GM12891 (cell line): Measurements from ENCODE around the gene THEMIS2.
"Not testable (repeated sequence)": the region's sequence is repeated elsewhere in the genome, so short reads cannot be mapped to it uniquely, and the experiment has no call there.

ENCODE experiments used
- DNase-seq: peaks from one replicate; pipeline ENCODE4 v3.0.0; 2011; ENCODE audit warnings: low spot score; ENCODE audit not compliant: insufficient read length
- FAIRE-seq: peaks from 2 replicates; lab custom pipeline; 2011; peaks lifted over from hg19 to GRCh38; lab: Jason Lieb, UNC
- PAX5 ChIP-seq: IDR thresholded peaks from 2 replicates; pipeline ENCODE4 v1.6.1; 2011; ENCODE audit warnings: low read length, moderate library complexity, mild to moderate bottlenecking; ENCODE audit not compliant: insufficient read depth, severe bottlenecking
- POLR2A ChIP-seq: IDR thresholded peaks from 2 replicates; pipeline ENCODE4 v1.6.1; 2011; ENCODE audit warnings: low read depth, low read length, control low read depth
- POLR2AphosphoS5 ChIP-seq: IDR thresholded peaks from 2 replicates; pipeline ENCODE4 v1.6.1; 2011; ENCODE audit warnings: low read depth, low read length, control low read depth
- POU2F2 ChIP-seq: IDR thresholded peaks from 2 replicates; pipeline ENCODE4 v1.6.1; 2011; ENCODE audit warnings: low read depth, mild to moderate bottlenecking, control low read depth, low read length, moderate library complexity
- SPI1 ChIP-seq: IDR thresholded peaks from 2 replicates; pipeline ENCODE4 v1.6.1; 2011; ENCODE audit warnings: low read depth, low read length, control low read depth
- TAF1 ChIP-seq: IDR thresholded peaks from 2 replicates; pipeline ENCODE4 v1.6.1; 2011; ENCODE audit warnings: low read depth, low read length, control low read depth

Gene THEMIS2

DNA sequence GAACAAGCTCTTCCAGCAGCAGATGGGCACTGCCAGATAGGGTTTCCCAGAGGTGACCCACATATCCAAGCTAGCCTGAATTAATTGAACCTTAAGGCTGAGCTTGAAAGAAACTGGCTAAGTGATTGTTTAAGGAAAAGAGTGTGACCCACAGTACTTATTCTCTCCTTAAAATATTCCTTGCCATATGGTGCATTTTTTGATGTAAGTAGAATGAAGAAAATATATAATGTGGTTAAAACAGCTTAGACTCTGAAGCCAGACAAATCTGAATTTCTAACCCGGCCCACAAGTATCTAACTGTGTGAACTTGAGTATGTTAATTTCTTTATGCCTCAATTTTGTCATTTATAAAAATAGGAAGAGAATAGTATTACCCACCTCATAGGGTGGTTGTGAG lies 36.8 kb upstream of the THEMIS2 start:
- FAIRE-seq = no peak
- TF ChIP-seq SPI1 (no peak), POLR2A (no peak)
- no peak for DNase-seq

DNA sequence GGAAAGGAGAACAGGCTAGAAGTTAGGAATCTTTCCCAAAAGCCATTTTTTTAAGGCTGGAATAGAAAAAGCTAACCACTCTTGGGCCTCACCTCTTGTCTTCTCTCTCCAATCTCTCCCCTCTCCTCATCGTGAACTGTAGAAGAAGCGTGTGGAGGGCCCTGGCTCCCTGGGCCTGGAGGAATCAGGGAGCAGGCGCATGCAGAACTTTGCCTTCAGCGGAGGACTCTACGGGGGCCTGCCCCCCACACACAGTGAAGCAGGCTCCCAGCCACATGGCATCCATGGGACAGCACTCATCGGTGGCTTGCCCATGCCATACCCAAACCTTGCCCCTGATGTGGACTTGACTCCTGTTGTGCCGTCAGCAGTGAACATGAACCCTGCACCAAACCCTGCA lies 22.4 kb upstream of the THEMIS2 start:
- DNase-seq = no peak
- no peak for TF ChIP-seq SPI1
- no peak for TF ChIP-seq POLR2A
- TF ChIP-seq POU2F2 = no peak
- TF ChIP-seq POLR2AphosphoS5 = no peak
- TF ChIP-seq PAX5 = no peak
- no peak for TF ChIP-seq TAF1
- FAIRE-seq = no peak

DNA sequence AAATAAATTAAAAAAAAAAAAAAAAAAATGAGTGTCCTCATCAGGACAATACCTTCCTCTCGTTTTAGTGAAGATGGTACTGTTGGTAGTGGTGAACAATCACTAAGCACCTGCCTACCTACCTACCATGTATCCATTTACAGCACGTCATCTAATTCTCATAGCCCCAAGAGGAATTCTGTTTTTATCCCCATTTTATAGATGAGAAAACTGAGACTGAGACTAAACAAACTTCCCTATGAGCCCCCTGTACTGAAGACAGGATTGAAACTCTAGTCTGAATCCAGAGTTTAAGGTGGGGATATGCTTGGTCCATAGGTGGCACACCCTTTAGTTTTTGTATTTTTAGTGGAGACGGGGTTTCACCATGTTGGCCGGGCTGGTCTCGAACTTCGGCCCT lies 17.3 kb upstream of the THEMIS2 start:
- TF ChIP-seq POLR2A = no peak
- TF ChIP-seq PAX5 = no peak
- TF ChIP-seq TAF1 = no peak
- no peak for TF ChIP-seq POLR2AphosphoS5
- TF ChIP-seq SPI1 = no peak
- TF ChIP-seq POU2F2 = no peak
- DNase-seq (no peak), FAIRE-seq (no peak)

DNA sequence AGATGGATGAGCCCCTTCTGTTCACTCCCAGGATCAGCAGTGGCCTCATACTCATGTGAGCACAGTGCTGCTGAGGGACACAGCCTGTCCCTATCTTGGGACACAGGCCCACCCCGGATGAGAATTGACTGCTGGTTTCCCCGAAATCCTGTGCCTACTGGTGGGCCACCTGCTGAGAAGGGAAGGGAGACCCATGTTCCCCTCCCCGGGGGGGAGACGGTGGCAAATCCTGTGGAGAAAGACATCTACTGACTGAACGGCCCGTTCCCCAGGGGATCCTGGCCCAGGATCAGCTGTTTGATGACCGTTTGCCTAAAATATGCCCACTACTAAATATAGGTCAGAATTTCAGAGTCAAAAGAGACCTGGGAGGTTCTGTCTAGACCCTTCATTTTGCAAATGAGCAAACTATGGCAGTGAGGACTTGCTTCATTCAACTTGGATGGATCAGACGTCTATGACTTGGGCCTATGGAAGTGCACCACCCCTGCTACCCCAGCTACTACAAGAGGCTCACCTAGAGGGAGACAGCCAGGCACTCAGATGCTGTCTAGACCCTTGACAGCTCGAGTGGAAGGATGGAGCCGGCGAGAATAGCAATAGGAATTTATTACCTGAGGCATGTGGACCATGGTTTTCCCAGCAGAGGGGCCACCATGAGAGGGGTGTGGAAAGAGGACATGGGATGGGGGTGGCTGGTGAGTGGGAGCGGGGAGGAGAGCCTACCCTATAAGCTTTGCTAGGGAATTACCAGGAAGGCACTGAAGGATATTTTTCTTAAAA lies 15.6 kb upstream of the THEMIS2 start:
- DNase-seq (no peak), FAIRE-seq (no peak)

DNA sequence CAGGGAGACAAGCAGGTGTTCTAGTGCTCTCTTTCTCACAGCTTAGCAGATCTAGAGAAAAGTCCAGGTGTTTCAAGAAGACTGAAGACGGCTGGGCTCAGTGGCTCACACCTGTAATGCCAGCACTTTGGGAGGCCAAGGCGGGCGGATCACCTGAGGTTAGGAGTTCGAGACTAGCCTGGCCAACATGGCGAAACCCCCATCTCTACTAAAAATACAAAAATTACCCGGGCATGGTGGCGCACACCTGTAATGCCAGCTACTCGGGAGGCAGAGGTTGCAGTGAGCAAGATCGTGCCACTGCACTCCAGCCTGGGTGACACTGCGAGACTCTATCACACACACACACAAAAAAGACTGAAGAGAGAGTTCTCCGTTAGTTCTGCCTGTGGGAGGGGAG lies 14.8 kb upstream of the THEMIS2 start:
- DNase-seq, FAIRE-seq: not testable (repeated sequence)

More for the DNA sequence above, 15.6 kb upstream of the THEMIS2 start:
- TF ChIP-seq PAX5 = no peak
- TF ChIP-seq TAF1 = no peak
- no peak for TF ChIP-seq POLR2A
- no peak for TF ChIP-seq POLR2AphosphoS5
- TF ChIP-seq SPI1 = no peak
- no peak for TF ChIP-seq POU2F2

DNA sequence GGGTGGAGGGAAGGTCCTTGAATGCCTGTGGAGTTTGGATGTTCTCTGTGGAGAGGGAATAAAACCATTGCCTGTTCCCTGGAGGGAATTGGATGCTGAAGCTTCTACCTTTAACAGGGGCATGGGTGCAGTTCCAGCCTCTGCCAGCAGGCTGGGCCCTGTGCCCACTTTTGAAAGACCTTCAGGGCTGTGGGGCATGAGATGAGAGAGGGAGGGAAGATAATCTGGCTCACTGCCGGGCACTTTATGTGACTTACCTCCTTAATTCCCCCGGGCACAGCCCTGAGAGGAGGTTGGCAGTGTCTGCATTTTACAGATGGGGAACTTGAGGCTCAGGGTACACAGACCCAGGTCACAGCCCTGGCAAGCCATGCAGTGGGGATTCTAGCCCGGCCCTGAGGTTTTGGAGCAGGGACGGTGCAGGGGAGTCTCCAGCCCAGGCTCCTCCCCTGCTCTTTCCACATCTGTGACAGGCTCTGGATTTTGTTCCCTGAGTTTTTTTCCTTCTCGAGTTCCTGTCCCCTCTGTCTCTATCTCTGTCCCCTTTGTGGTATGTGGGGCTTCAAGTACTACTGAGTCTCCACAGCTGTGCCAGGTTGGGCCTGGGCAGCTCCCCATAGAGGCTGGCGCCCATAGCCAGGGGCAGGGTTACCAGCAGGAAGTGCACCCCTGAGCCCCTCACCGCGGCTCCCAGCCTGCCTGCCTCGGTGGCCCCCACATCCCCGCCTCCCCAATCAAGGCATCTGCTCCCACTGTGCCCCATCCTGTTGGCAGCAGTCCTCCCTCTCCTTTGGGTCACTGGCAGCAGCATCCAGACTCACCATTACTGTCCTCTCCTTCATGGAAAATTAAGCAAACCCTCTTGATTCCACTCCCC lies 14.0 kb upstream of the THEMIS2 start:
- DNase-seq (peak; percentile 71), FAIRE-seq (peak; percentile 87)
- TF ChIP-seq POLR2AphosphoS5 (no peak), PAX5 (peak; percentile 19)

DNA sequence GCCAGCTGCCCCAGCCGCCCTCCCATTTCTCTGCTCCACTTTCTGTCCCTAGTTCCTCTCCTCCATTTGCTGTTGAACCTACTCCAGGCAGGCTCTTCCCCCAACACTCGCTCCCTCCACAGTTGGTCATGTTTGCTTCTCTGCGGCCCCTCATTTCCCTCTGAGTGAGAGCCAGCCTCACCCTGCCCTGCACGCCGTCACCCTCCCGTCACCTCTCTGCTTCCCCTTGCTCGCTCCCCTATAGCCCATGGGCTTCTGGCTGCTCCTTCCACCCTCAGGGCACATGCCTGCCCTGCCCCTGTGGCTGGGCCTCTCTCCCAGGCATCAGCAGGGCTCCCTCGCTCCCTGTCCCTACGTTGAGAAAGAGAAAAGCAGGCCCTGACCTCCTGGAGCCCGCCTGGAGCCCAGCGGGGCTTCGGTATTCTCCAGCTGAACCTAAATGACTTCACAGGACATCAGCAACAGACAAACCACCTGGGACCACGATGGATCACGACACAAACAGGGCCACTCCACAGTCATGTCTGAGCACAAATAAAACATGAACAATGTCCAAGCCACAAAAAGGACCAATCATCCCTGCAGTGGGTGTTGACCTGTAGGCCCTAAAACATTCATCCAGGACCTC lies 13.3 kb upstream of the THEMIS2 start:
- DNase-seq (no peak), FAIRE-seq (no peak)
- no peak for TF ChIP-seq TAF1
- no peak for TF ChIP-seq POLR2A
- TF ChIP-seq POU2F2 = no peak
- TF ChIP-seq SPI1 = no peak
- TF ChIP-seq POLR2AphosphoS5 = no peak
- TF ChIP-seq PAX5 = no peak

DNA sequence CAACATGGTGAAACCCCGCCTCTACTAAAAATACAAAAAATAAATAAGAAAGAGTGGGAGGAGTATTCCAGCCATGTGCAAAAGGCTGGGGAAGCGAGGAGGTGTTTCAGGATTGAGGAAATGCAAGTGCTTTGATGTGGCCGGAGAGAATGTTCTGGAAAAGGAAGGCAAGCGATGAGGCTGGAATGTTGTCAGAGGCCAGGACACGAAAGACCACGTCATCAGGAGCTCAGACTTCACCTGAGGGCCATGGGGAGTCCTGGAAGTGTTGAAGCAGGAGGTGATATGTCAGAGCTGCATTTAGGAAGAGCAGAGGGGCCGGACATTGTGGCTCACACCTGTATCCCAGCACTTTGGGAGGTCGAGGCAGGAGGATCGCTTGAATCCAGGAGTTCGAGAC lies 10.9 kb upstream of the THEMIS2 start:
- TF ChIP-seq POLR2AphosphoS5 = no peak
- TF ChIP-seq POLR2A = no peak
- TF ChIP-seq SPI1 = no peak
- TF ChIP-seq TAF1 = no peak
- TF ChIP-seq PAX5 = no peak
- TF ChIP-seq POU2F2 = no peak
- no peak for FAIRE-seq

DNA sequence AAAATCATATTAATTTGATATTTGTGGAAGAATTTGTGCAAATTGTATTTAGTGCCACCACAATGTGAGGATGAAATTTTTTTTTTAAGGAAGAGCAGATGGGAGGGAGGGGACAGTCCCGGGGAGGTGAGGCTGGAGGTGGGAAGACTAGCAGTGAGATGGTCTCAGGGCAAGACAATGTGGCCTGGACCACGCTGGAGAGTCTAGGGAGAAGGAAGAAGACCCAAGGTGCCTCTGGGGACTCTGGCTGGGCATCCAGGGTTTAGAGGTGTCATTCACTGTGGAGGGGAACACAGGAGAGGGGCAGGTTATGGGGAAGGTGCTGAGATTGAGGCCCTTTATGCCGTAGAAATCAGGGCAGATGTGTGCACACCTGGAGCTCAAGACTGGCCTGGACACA lies 10.3 kb upstream of the THEMIS2 start:
- no peak for FAIRE-seq
- TF ChIP-seq POU2F2 = no peak
- no peak for TF ChIP-seq SPI1
- TF ChIP-seq POLR2AphosphoS5 = no peak
- TF ChIP-seq PAX5 = no peak
- no peak for TF ChIP-seq POLR2A
- no peak for TF ChIP-seq TAF1
- no peak for DNase-seq

More for the DNA sequence above, 10.9 kb upstream of the THEMIS2 start:
- DNase-seq = no peak
